Cerebellar nuclear complex (tissue), 1 donor: ENCODE measurements around the gene DPM2.

Source experiments
- DNase-seq, 2 experiments: peaks; one replicate each; lab custom pipeline; 2025; lab: John Stamatoyannopoulos, UW

DPM2 gene

DNA sequence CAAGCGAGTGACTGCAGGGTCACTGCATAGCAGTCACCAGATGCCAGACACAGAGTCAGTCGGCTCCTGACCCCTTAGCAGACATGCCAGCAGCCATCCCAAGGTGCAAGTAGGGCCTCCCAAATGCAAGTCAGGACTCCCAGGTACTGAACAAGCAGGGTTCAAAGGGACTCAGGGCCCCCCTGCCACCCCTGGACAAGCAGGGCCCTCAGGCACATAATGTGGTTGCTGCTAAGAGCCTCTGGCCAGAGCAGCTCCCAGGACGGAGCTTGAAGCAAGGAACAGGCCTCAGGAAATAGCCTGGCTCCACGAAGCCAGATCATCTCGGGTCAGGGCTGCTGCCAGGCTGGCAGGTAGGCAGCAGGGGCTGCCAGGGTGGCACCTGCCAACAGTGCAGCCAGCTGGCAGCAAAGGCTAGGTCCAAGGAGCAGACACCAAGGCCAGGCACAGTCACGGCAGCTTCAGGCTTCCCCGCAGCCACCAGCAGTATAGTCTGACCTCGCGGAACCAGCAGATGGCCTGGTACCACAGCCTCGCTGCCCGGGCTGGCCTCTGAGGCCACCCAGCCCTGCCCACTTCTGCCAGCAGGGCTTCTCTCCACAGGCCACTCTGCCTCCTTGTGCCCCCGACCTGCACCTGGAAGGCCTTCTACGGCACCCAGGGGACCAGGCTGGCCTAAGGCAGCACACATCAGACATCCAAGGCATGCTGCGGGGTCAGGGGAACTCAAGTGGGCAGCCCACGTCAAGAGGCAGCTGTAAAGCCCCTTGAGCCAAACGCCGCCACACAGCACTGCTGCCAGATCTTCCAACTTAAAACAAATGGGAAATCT lies 35.7 kb upstream of the DPM2 start:
- DNase-seq, result peak; percentile 87 to 95

DNA sequence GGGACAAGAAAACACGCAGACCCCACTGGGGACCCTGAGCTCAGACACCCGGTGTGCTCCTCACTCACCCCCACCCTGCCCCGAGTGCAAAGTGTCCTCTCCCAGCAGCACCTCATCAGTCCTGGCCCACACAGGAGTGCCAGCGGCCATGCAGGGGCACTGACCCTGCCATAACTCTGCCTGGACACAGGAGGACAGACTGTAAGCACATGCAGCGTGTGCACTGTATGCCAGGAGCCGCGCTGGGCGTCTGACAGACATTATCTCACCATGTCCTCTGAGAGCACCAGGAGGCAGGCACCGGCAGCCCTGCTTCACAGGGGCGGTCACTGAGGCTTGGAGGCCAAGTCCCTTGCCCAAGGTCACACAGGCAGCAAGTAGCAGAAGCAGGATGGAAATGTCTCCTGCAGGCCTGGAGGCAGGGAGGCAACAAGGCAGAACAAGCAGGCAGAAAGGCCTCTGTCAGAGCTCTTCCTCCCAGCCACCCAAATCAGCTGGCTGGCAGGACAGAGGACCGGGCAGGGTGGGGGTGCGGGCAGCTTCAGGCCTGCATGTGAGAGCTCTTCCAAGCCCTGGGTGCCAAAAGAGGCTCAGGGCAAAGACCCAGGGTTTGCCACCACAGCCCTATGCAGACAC lies 34.7 kb upstream of the DPM2 start:
- DNase-seq, result no peak

DNA sequence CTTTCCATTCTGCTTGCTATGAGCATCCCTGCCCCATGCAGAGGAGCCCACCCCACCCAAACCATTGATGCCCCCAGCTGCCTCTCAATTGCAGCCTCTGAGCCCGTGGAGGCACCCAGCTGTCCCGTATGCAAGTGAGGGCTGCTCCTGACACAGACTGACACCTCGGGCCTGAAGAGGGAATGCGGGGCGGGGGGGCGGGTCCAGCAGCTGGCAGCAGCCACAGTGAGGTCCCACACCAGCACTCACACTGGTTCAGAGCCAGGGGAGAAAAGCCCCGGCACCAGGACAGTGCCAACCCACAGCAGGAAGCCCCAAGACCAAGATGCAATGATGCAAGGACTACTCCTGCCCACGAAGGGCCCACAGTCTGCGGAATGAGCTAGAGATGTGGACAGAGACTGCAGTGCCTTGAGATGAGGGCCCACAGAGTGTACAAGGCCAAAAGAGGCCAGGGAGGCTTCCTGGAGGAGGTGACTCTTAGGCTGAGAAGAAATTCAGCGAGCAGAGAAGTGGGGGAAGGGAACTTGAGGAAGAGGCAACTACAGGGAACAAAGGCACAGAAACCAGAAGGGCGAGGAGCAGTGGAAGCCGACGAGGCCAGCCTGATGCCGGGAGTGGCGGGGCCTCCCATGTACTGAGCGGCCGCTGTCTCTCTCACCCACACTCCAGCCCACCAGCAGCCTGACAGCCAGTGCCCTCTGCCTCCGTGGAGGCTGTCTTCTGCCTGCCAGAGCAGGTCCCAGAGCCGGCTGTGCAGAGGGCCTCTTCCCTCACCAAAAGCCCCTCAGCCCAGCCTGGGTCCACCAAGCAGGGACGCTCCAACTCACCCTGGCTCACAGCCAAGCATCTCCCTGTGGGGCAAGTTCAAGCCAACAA lies 33.9 kb upstream of the DPM2 start:
- no peak for DNase-seq

DNA sequence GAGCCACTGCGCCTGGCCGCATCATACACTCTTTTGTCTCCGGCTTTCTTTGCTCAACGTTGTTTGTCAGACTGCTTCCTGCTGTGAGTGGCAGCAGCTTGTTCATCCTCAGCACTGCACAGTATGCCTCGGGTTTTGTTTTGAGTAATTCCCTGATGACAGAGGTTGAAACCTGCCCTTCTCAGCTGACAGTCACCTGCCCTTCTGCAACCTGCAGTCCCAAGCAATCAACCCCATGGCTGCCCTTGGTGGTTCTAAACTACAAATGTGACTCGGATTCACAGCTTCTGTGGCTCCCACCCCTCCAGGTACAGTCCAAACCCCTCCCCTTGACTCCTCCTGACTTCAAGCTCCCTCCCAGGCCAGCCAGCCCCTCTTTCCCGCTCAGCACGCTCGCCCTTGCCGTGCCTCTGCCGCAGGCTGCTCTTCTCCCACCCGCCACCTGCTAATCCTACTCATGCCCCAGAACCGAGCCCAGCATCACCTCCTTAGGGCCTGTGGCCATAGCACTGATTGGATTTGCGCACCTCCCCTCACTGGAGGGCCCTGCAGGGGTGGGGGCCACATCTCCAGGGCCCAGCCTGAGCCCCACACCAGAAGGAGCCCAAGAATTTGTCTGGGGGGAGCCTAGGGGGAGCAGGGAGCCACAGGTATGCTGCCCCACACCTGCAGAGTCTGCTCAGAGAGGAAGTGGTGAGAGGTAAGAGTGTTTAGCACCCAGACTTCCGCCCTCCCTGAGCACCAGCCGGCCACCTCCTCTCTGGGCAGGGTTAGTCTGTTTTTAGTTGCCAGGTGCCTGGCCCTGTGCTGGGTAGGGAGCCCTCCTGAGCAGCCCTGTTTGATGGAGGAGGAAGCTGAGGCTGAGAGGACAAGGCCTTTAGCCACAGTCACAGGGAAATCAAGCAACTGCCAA lies 33.0 kb upstream of the DPM2 start:
- DNase-seq, result no peak

DNA sequence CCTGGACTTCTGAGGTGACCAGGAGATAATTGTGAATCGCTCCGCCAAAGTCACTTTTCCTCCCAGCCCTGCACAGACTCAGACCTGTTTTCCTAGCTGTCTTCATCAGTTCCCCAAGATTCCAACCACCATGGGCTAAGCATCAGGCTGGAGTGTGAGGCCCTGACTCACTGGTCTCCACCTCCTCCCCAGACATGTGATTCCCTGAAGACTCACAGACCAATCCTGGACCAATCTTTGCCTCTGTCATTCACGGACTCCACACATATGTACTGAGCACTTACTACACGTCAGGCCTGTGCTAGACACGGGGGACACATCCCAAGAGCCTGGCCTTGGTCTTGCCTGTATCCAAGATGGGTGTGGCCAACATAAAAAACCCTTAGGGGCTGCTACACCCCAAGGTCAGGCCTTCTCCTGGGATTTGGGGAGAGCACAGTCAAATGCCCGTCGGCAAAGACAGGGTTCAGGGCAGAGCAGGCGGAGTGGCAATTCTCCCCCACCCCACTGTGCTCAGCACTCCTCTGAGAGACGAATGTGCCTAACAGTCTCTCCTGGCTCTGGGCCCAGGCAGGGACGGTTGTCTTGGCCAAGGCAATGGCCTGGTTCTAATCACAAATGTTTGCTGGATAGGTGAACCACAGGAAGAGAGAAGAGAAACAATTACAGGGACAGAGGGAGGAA lies 31.2 kb upstream of the DPM2 start:
- peak; percentile 63 to 70 for DNase-seq

DNA sequence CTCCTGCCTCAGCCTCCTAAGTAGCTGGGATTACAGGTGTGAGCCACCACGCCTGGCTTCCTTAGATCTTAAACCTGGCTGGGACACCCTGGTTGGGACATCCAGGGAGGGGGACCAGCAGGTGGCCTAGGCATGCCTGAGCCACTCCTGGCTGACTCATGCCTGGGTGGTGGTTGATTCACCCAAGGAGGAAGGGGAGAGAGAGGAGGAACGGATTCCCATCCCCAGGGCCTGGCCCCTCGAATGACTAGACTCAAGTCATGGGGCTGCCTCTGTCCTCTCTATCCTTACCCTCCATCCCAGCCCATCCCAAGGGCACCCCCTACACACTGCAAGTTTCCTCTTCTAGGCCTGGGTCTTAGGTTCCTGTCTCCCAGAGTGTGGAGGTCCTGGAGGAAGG lies 30.4 kb upstream of the DPM2 start:
- no peak for DNase-seq

DNA sequence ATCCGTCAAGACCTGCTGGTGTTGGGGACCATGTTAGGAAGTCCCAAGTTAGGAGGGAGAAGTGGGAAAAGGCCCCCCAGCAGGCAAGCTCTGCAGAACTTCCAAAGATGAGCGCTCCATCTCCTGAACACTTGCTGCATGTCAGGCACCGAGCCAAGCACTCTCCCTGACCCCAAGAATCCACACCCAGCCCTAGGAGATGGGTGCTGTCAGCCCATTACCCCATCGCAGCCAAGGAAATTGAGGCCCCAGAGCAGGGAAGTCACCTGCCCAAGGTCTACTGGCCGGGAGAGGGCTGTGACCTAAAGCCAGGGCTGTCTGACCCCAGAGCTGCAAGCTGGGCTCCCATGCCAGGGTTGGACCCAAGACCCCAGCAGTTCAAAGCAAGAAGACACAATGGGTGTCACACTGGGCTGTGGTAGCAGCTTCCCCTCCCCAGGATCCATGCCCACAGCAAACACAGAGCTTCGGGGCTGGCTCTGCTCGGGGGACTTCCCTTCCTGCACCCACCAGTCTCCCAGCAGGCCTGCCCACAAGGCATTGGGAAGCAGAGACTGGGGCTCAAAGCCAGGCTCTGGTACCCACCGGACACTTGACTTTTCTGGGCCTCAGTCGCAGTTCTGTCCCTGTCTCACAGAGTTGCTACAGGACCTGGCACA lies 29.6 kb upstream of the DPM2 start:
- DNase-seq, result no peak

DNA sequence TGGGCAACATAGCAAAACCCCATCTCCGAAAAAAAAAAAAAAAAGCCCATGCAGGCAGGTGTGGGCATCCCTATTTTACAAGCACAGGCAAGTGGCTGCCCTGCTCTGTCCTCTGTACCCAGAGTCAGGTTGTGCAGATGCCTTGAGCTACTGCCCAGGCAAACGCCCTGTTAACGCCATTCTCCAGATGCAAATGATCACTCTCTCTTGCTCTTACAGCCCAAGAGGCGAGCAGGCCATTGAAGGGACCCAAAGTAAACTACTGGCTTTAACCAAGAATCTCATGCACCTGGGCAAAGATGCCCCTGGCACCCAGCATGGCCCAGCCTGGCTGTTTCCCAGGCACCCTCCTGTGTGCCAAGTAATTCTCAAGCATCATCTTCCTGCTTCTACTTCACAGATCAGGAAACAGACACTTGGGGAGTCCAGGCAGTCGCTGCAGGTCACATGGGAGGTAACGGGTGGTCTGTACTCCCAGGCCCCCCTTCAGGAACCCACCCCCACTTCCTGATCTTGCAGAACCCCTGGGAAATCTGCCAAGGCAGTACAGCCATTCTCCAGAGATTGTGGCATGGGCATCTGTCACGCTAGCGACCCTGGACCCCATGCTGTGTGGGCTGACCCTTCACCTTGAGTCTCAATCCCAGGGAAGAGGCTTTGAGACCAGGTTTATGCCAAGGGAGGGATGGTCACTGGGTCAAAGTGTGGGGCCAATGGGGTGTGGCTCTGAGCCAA lies 28.9 kb upstream of the DPM2 start:
- no peak for DNase-seq

DNA sequence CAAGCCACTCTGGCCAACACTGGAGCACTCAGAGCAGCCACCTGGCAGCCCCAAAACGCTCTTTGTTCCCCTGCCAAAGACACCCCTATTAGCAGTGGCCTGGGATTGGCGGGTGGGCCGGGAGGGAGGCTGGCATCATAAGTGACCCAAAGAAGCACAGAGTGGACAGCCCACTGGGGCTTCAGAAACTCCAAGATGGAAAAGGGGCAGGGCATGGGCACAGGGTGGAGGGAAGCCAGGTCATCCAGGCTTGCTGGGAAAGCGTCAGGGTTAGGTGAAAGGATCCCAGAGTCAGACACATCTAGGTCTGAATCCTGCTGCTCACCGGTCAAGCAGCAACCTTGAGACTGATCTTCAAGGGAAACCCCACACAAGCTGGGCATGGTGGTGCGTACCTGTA lies 28.3 kb upstream of the DPM2 start:
- no peak for DNase-seq

DNA sequence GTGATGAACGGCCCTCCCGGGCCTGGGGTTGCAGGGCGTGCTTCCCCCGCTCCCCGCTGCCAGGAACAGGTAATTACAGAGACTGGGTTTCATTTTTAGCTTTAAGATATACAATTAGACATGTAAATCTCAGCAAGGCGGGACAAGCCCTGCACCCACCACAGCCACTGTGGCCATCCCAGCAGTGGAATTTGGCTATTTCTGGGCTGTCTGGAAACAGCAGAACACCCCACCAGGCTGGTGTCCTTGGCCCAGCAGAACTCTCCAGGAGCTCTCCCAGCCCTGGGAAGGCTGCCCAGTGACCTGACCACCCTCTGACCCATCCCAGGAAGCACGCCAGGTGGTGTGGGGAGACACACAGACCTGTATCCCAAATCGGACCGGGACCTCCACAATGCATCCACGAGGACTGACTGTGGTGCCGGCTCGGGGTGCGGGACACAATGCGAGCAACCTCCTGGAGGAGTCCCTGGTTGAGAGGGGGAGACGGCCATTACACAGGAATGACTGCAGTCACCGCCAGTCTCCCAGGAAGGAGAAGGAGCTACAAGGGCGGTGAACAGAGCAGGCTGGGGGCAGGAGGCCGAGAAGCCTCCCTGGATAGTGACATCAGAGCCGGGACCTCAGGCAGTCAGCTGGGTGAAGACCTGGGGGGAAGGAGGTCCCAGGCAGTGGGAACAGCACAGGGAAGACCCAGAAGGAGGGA lies 25.9 kb upstream of the DPM2 start:
- DNase-seq, result no peak

DNA sequence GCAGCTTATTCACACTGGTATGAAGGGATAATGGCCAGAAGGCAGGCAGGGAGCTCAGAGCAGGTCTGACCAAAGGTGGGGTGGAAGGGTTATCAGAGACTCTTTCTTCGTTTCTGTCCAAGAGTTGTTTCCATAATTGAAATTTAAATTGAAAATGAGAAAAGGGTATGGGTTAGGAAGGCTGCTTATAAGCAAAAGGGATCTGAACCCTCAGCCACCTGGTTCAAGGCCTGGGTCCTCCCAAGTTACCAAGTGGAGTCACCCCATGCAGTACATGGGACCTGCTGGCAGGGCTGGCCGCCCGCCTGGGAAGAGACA lies 25.3 kb upstream of the DPM2 start:
- no peak for DNase-seq

DNA sequence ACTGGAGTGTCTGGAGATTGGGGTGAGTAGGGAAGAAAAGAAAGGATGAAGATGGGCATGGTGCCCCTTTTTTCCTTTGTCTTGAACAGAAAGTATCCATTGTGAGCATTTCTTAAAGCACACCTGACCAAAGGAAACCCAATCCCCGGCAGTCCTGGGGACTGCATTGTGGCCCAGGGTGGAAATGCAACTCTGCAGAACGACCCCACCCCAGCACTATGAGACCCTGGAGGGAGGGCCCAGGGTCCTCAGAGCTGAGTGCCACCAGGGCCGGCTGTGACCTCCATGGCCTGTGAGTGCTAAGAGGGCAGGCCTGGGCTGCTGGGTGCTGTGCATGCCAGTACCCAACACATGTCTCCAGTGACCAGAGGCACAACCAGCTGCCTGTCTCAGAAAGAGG lies 24.6 kb upstream of the DPM2 start:
- DNase-seq, result no peak

DNA sequence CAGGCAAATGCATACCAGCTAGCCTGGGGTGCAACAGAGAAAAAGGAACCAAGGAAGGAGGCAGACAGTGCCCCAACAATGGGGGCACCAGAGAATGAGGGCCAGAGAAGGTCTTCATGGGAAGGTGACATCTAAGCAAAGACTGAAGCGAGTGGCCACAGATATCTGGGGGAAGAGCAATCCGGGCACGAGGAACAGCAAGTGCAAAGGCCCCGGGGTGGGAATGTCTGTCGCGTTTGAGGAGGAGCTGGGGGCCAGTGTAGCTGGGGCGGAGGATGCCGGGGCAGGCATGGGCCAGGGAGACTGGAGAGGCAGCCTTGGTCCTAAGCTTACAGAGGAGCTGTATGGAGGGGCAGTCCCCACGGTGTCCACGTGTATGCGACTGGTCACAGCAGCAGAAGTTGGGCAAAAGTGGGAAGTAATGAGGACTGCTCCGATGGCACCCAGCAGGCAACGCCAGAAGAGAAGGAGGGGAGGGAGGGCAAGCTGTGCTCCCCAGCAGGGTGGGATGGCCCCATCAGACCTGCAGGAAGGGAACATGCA lies 24.0 kb upstream of the DPM2 start:
- no peak for DNase-seq

DNA sequence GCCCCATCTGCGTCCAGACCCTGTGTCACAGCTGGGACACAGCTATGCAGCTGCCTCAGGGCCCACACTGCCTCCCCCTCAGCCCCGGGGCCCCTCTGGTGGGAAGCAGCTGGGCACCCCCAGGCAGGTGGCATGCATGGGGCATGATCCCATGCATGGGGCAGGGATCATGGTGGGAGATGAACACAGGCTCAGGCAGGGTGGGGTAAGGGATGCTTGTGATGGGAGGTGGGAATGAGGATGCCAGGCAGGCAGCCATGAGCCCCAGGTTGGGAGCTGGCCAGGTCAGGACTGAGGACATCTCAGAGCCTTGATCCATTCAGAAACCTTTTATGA lies 23.5 kb upstream of the DPM2 start:
- DNase-seq, result no peak

DNA sequence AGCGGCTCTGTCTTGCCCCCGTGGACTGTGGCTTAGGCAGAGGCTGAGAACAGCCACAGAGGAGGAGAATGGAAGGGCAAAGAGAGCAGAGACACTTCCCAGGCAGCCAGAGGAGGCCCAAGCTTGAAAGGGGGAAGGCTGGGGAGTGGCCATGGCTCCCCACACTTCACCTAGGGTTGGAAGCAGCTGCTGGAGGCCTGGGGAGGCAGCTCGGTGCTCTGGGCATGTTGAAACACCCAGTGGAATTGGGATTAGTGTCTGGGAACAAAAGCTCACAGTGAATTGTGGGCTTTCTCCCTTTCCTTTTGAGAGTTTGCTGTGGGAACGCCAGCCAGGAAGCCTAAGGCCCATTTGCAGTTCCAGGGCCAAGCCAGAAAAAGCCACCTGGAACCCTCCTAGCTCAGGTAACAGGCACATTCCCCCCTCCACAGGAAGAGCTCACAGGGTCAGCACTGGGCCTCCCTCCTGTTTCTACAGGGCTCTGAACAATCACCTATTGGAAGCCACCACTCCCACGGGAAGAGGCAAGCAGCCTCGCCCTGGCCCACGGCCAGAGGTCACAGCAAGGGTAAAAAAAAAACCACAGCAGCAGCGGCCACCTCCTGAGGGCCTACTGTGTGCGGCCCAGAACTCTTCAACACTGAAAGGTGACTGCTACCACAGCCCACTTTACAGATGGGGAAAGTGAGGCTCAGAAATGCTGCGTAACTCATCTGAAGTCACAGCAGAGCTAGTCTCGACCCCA lies 22.9 kb upstream of the DPM2 start:
- DNase-seq, result no peak

DNA sequence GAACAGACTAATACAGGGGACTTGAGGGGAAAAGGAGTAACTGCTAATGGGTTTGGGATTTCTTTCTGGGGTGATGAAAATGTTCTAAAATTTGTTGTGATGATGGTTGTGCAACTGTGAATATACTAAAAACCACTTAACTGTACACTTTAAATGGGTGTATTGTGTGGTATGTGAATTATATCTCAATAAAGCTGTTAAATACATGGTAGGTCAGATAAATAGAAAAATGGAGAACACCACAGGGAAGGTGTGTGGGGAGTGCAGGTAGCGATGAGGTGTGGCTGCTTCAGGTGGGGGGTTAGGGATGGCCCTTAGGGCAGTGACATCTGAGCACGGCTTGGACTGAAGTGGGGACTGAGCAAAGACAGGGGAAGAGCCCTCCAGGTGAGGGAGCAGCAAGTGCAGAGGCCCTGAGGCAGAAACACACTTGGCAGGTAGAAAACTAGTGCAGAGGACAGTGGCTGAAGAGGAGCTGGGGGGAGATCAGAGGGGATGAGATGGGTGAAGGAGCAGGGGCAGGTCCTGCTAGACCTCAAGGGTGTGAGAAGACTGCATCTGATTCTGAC lies 22.3 kb upstream of the DPM2 start:
- DNase-seq, result no peak

DNA sequence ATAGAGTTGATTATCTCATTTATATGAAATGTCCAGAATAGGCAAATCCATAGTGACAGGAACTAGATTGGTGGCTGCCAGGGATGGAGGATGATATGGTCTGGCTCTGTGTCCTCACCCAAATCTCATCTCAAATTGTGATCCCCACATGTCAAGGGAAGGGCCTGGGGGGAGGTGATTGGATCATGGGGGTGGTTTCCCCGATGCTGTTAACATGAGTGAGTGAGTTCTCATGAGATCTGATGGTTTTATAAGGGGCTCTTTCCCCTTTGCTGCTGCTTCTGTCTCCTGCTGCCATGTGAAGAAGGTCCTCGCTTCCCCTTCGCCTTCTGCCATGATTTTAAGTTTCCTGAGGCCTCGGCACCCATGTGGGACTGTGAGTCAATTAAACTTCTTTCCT lies 21.7 kb upstream of the DPM2 start:
- DNase-seq, result no peak

DNA sequence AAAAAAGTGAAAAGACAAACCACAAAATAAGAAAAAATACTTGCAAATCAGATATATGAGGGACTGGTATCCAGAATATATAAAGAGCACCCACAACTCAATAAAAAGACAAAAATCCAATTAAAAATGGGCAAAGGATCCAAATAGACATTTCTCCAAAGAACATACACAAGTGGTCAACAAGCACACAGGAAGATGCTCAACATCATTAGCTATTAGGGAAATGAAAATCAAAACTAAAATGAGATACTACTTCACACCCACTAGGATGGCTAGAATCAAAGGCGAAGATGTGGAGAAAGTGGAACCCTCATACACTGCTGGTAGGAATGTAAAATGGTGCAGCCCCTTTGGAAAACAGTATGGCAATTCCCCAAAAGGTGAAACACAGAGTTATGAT lies 21.1 kb upstream of the DPM2 start:
- no peak for DNase-seq
